GM21423 (cell line): ENCODE measurements around the gene TOMM34.

ENCODE experiments used
- ATAC-seq: cut with Tn5 transposase; IDR thresholded peaks from one replicate; pipeline ENCODE4 v1.9.1; 2021; ENCODE audit warnings: mild to moderate bottlenecking, moderate library complexity; ENCODE audit not compliant: unreplicated experiment

TOMM34 gene

DNA sequence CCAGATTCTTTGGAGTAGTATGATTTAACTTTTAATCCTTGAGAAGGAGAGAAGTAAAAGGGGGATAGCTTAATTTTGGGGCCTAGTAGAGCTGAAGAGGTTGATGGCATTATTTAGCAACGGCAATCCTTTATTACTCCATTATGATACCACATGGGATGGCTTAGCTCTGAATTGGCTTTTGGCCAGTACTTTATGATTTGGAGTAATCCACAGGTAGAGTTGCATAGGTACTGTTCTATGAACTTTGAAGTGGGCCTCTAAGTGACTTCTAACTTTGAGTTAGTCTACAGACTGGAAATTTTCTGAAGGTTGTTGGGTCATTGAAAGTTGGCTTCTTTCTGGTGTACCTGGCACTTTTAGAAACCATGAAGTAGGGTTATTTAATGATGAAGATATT lies 63.1 kb downstream of the TOMM34 start:
- no peak for ATAC-seq

DNA sequence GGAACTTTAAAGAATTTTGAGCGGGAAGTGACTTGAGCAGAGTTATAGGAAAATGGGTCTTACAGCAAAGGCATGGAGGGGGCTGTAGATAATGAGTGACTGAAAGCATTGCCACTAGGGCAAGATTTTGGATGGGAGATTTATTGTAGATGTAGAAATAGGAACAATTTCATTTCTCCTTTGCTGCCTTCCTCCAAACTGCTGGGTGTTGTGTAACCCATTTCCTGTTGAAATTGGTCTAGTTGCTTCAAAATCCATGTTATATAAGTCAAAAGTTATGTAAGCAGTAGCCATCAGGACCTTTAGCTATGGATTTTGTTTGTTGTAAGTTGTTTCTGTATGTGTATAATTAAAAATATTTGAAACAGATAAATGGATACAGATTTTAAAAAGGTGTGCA lies 63.6 kb downstream of the TOMM34 start:
- no peak for ATAC-seq

DNA sequence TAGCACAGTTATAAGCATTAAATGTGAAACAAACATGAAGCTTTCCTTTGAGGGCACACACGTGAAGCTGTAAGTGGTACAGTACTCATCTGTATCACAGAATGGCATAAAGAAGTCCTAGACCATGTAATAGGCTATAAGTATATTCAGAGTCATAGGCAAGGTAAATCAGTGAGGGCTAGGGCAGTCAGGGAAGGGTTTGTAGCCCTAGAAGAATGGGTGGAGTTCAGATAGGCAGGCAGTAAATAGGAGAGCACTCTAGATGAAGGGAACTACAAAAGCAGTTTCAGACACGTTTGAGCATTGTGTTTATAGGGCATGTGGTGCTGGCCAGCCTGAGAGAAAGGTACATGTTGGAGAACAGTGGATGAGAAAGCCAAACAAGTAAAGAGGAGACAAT lies 65.2 kb downstream of the TOMM34 start:
- no peak for ATAC-seq
